ENCODE data around the gene TRPC6.

GRCh38 chr11:101523634-101524260 lies 60.1 kb downstream of the TRPC6 start:
- no peak for TF ChIP-seq CTCF (IDR thresholded peaks at IDR 0.05; ENCODE audit: low read depth, low read length, poor library complexity, severe bottlenecking)
- no peak for TF ChIP-seq EZH2phosphoT487 (IDR thresholded peaks at IDR 0.05; ENCODE audit: borderline replicate concordance, low read length)
